ENCODE data around the gene SERP2. TPM values are rescaled to one million over a fixed set of nuclear protein-coding genes. Genes with fewer than 3 reads are reported as not detected.

SERP2 gene
- total RNA-seq, 1 donor from 2014 or later, result 2.4 TPM

DNA sequence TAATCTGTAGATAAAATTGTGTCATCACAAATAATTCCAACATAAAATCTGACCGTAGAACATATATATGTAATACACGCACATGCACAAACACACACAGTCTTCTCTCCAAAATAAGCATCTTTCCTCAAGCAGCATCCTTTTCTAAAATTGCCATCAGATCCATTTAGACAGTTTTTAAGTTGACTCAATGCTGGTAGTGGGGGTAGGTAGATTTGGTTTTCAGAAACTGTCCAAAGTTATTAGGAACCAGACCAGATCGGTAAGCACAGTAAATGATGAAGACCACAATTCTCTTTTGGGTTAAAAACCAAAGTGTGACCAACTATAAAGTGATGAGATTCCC, 64.6 kb downstream of the SERP2 start:
- no peak overlapping the region for H3K4me3 ChIP-seq (ENCODE audit: insufficient read depth, low read depth, low read length)
- DNase-seq (ENCODE audit: low read depth), result no peak
- no peak overlapping the region for H3K9ac ChIP-seq (ENCODE audit: low read length)
- H4K20me1 ChIP-seq (ENCODE audit: insufficient read depth, low read length), result peaks cover 75% of the 10 kb centered on the region
- no peaks in the 10 kb centered on the region for H3K9me3 ChIP-seq (ENCODE audit: insufficient read depth, low read depth, low read length)
- peaks cover 21% of the 10 kb centered on the region for H3K4me1 Mint-ChIP-seq (ENCODE audit: low read depth, unreplicated experiment)
- H3K79me2 ChIP-seq (ENCODE audit: insufficient read depth, low read length), result peaks cover 55% of the 10 kb centered on the region
- H3K36me3 ChIP-seq (ENCODE audit: insufficient read depth, low read length), result peaks cover 12% of the 10 kb centered on the region
- H3K27ac Mint-ChIP-seq (ENCODE audit: unreplicated experiment), result no peak overlapping the region
- H3K4me1 ChIP-seq (ENCODE audit: insufficient read depth, low read length), result peaks cover 21% of the 10 kb centered on the region
- H3K9me3 Mint-ChIP-seq (ENCODE audit: unreplicated experiment), result no peaks in the 10 kb centered on the region
- no peak overlapping the region for H3K4me3 Mint-ChIP-seq (ENCODE audit: unreplicated experiment)
- H2AFZ ChIP-seq (ENCODE audit: low read depth, low read length), result no peak overlapping the region
- FAIRE-seq, result no peak
- no peaks in the 10 kb centered on the region for H3K27me3 Mint-ChIP-seq (ENCODE audit: low read depth, unreplicated experiment)
- no peak overlapping the region for H3K27ac ChIP-seq (ENCODE audit: low read depth, low read length)
- no peak for TF ChIP-seq EZH2 (IDR thresholded peaks at IDR 0.05; ENCODE audit: insufficient read depth, low read length)
- TF ChIP-seq, protein P1, sequence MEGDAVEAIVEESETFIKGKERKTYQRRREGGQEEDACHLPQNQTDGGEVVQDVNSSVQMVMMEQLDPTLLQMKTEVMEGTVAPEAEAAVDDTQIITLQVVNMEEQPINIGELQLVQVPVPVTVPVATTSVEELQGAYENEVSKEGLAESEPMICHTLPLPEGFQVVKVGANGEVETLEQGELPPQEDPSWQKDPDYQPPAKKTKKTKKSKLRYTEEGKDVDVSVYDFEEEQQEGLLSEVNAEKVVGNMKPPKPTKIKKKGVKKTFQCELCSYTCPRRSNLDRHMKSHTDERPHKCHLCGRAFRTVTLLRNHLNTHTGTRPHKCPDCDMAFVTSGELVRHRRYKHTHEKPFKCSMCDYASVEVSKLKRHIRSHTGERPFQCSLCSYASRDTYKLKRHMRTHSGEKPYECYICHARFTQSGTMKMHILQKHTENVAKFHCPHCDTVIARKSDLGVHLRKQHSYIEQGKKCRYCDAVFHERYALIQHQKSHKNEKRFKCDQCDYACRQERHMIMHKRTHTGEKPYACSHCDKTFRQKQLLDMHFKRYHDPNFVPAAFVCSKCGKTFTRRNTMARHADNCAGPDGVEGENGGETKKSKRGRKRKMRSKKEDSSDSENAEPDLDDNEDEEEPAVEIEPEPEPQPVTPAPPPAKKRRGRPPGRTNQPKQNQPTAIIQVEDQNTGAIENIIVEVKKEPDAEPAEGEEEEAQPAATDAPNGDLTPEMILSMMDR (IDR thresholded peaks at IDR 0.05; ENCODE audit: insufficient read depth, low read depth, low read length), result no peak
- H3K27me3 ChIP-seq (ENCODE audit: insufficient read depth, low read length), result no peaks in the 10 kb centered on the region
- peaks cover 6% of the 10 kb centered on the region for H3K36me3 Mint-ChIP-seq (ENCODE audit: low read depth, unreplicated experiment)
- H3K4me2 ChIP-seq (ENCODE audit: low read length), result no peak overlapping the region

DNA sequence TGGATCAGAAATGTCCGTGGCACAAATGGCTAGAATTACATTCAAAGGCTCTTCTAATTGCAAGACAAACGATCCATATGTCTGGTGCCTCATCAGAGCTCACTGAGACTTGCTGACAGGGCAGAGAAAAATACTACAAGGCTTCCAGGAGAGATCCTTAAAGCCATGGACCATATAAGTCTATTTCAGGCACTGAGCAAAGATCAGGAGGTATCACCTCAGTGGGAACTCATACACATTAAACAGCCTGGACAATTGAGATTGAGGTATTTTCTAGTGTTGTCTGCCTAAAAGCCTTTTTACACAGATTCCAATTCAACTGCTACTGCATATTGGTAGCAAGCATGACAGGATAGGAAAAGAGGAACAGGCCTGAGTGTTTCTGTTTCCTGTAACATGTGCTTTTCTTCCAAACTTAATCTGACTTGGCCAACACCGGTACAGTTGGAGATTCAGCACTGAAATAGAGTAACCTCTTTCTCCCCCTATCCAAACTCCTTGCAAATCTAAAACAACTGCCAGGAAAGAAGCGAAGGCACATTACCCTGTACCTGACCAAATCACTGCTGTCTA, 65.9 kb downstream of the SERP2 start:
- Histone ChIP-seq H3K9ac (ENCODE audit: low read length) (no peak overlapping the region), H3K79me2 (ENCODE audit: insufficient read depth, low read length) (peaks cover 49% of the 10 kb centered on the region), H3K27me3 (ENCODE audit: insufficient read depth, low read length) (no peaks in the 10 kb centered on the region), H3K4me2 (ENCODE audit: low read length) (no peak overlapping the region), H3K36me3 (ENCODE audit: insufficient read depth, low read length) (no peaks in the 10 kb centered on the region), H2AFZ (ENCODE audit: low read depth, low read length) (no peak overlapping the region), H3K27ac (ENCODE audit: low read depth, low read length) (no peak overlapping the region), H3K9me3 (ENCODE audit: insufficient read depth, low read depth, low read length) (no peaks in the 10 kb centered on the region), H3K4me3 (ENCODE audit: insufficient read depth, low read depth, low read length) (no peak overlapping the region), H3K4me1 (ENCODE audit: insufficient read depth, low read length) (peaks cover 9% of the 10 kb centered on the region), H4K20me1 (ENCODE audit: insufficient read depth, low read length) (peaks cover 69% of the 10 kb centered on the region)
- Mint-ChIP-seq H3K9me3 (ENCODE audit: unreplicated experiment) (no peaks in the 10 kb centered on the region), H3K36me3 (ENCODE audit: low read depth, unreplicated experiment) (no peaks in the 10 kb centered on the region), H3K27ac (ENCODE audit: unreplicated experiment) (no peak overlapping the region), H3K4me1 (ENCODE audit: low read depth, unreplicated experiment) (peaks cover 10% of the 10 kb centered on the region), H3K27me3 (ENCODE audit: low read depth, unreplicated experiment) (no peaks in the 10 kb centered on the region), H3K4me3 (ENCODE audit: unreplicated experiment) (no peak overlapping the region)
- no peak for DNase-seq (ENCODE audit: low read depth)
- FAIRE-seq, result peak; percentile 17
- TF ChIP-seq, protein P1 (IDR thresholded peaks at IDR 0.05; ENCODE audit: insufficient read depth, low read depth, low read length), result no peak

DNA sequence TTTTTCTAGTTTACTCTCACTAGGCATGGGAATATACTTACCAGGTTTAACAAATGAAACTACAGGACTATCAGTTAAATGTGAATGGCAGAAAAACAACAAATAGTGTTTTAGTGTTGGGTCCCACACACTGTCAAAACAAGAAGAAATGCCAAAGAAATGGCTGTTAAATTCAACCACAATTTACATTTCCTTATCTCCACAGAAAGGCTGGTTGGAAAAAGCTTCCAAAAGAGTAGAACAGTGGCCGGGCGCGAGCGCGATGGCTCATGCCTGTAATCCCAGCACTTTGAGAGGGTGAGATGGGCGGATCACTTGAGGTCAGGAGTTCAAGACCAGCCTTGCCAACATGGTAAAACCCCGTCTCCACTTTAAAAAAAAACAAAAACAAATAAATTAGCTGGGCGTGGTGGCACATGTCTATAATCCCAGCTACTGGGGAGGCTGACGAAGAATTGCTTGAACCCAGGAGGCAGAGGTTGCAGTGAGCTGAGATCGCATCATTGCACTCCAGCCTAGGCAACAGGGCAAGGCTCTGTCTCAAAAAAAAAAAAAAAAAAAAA, 66.5 kb downstream of the SERP2 start:
- no peaks in the 10 kb centered on the region for H3K9me3 Mint-ChIP-seq (ENCODE audit: unreplicated experiment)
- Histone ChIP-seq H3K27me3 (ENCODE audit: insufficient read depth, low read length) (no peaks in the 10 kb centered on the region), H3K9ac (ENCODE audit: low read length) (no peak overlapping the region), H3K27ac (ENCODE audit: low read depth, low read length) (no peak overlapping the region), H2AFZ (ENCODE audit: low read depth, low read length) (no peak overlapping the region), H3K4me2 (ENCODE audit: low read length) (no peak overlapping the region), H3K4me3 (ENCODE audit: insufficient read depth, low read depth, low read length) (no peak overlapping the region), H3K79me2 (ENCODE audit: insufficient read depth, low read length) (peaks cover 43% of the 10 kb centered on the region), H3K9me3 (ENCODE audit: insufficient read depth, low read depth, low read length) (no peaks in the 10 kb centered on the region), H4K20me1 (ENCODE audit: insufficient read depth, low read length) (peaks cover 68% of the 10 kb centered on the region), H3K4me1 (ENCODE audit: insufficient read depth, low read length) (peaks cover 9% of the 10 kb centered on the region), H3K36me3 (ENCODE audit: insufficient read depth, low read length) (no peaks in the 10 kb centered on the region)
- FAIRE-seq (no peak), DNase-seq (ENCODE audit: low read depth) (no peak)
- TF ChIP-seq, protein P1 (IDR thresholded peaks at IDR 0.05; ENCODE audit: insufficient read depth, low read depth, low read length), result no peak
- no peak for TF ChIP-seq EZH2 (IDR thresholded peaks at IDR 0.05; ENCODE audit: insufficient read depth, low read length)
- H3K27ac Mint-ChIP-seq (ENCODE audit: unreplicated experiment), result no peak overlapping the region
- H3K27me3 Mint-ChIP-seq (ENCODE audit: low read depth, unreplicated experiment), result no peaks in the 10 kb centered on the region
- H3K36me3 Mint-ChIP-seq (ENCODE audit: low read depth, unreplicated experiment), result no peaks in the 10 kb centered on the region
- H3K4me1 Mint-ChIP-seq (ENCODE audit: low read depth, unreplicated experiment), result peaks cover 7% of the 10 kb centered on the region
- no peak overlapping the region for H3K4me3 Mint-ChIP-seq (ENCODE audit: unreplicated experiment)
